ENCODE data around the gene MKNK2.

Gene MKNK2

GRCh38 chr19:2057484-2058469 lies 6.7 kb upstream of the MKNK2 start:
- no peak for DNase-seq (ENCODE audit: low spot score)

- DNase-seq (ENCODE audit: low spot score), result no peak
Observed at GRCh38 chr19:2056837-2057192, 5.8 kb upstream of the MKNK2 start.

- no peak for DNase-seq (ENCODE audit: low spot score)
Observed at GRCh38 chr19:2055931-2056836, 5.1 kb upstream of the MKNK2 start.

- DNase-seq (ENCODE audit: low spot score), result no peak
Observed at GRCh38 chr19:2054763-2055162, 3.7 kb upstream of the MKNK2 start.

- DNase-seq (ENCODE audit: low spot score), result no peak
Observed at GRCh38 chr19:2053601-2054389, 2.8 kb upstream of the MKNK2 start.

- DNase-seq (ENCODE audit: low spot score), result no peak
Observed at GRCh38 chr19:2051773-2052704, 995 bp upstream of the MKNK2 start.

GRCh38 chr19:2050349-2050990 lies 574 bp downstream of the MKNK2 start:
- no peak for DNase-seq (ENCODE audit: low spot score)

GRCh38 chr19:2049741-2050348 lies 1.2 kb downstream of the MKNK2 start:
- no peak for DNase-seq (ENCODE audit: low spot score)

- DNase-seq (ENCODE audit: low spot score), result no peak
Observed at GRCh38 chr19:2048959-2049740, 1.9 kb downstream of the MKNK2 start.

GRCh38 chr19:2048104-2048958 lies 2.7 kb downstream of the MKNK2 start:
- no peak for DNase-seq (ENCODE audit: low spot score)

GRCh38 chr19:2047449-2048103 lies 3.5 kb downstream of the MKNK2 start:
- DNase-seq (ENCODE audit: low spot score), result no peak

- no peak for DNase-seq (ENCODE audit: low spot score)
Observed at GRCh38 chr19:2047076-2047448, 4.0 kb downstream of the MKNK2 start.

- DNase-seq (ENCODE audit: low spot score), result no peak
Observed at GRCh38 chr19:2046046-2046907, 4.8 kb downstream of the MKNK2 start.

- DNase-seq (ENCODE audit: low spot score), result no peak
Observed at GRCh38 chr19:2045501-2046045, 5.5 kb downstream of the MKNK2 start.

- DNase-seq (ENCODE audit: low spot score), result no peak
Observed at GRCh38 chr19:2044709-2045500, 6.1 kb downstream of the MKNK2 start.
